ENCODE results near the gene ATL3.

DNA sequence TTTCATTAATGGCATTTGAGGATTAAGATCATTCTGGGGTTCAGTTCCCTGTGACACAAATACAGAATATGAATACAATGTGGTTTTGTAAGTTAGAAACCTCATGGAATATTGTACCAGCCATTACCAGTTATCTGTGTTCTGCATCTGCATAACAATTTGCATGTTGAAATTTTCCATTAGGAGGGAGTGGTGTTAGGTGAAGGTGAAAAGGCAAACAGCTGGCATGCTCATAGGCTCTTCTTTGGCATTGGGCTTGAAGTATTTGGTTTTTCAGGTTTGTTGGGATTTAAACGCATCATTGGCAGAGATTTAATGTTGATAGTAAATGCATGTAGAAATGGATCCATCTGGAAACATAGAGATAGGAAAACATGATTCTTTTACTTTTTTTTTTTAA lies 28.7 kb upstream of the ATL3 start:
- TF ChIP-seq CTCF (conservative IDR thresholded peaks at IDR 0.05; ENCODE audit: low read depth, low read length) (no peak), EZH2 (IDR thresholded peaks at IDR 0.05; ENCODE audit: borderline replicate concordance, low read depth, low read length, poor library complexity, severe bottlenecking) (no peak)
